Left ventricle myocardium inferior (tissue), 1 donor: Measurements from ENCODE around the gene SDR39U1. TPM values are rescaled to one million over a fixed set of nuclear protein-coding genes. Genes with fewer than 3 reads are reported as not detected.
A peak's percentile ranks its signal among the peaks of the same experiment; 100 is the strongest.

Experiments used
- DNase-seq: peaks from one replicate; pipeline ENCODE4 v3.0.0-alpha.2; 2020
- H3K27ac ChIP-seq: fragments of 200-600 bp; replicated peaks from 2 replicates; pipeline ENCODE4 v1.8.0; 2021
- H3K27me3 ChIP-seq: fragments of 200-600 bp; 2 replicates; pipeline ENCODE4 v1.8.0; 2021; ENCODE audit warnings: low read depth
- H3K36me3 ChIP-seq: fragments of 200-600 bp; 2 replicates; pipeline ENCODE4 v1.8.0; 2021
- H3K4me1 ChIP-seq: fragments of 200-600 bp; 2 replicates; pipeline ENCODE4 v1.8.0; 2021
- H3K4me3 ChIP-seq: fragments of 200-600 bp; 2 replicates; pipeline ENCODE4 v1.8.0; 2021; ENCODE audit warnings: mild to moderate bottlenecking, moderate library complexity
- H3K9me3 ChIP-seq: fragments of 200-600 bp; replicated peaks from 2 replicates; pipeline ENCODE4 v1.8.0; 2021
- CTCF ChIP-seq: fragments of 200-600 bp; IDR thresholded peaks from 2 replicates; pipeline ENCODE4 v1.8.0; 2021; ENCODE audit warnings: antibody characterized with exemption, mild to moderate bottlenecking, borderline replicate concordance
- intact Hi-C: fragments of 100-400 bp; cut with micrococcal nuclease; formaldehyde crosslinking; loops from one replicate; pipeline ENCODE4 v1.11.0; 2022
- total RNA-seq: library from RNA; stranded (reverse); fragmentation: NEBNext Ultra II Directional; extraction: Animal tissue kit (Norgen Biotek cat#: 25700); gene quantifications from one replicate; pipeline ENCODE4 v1.2.1, GENCODE V29; 2021
- donor health status: DM: no; HTN: yes; CAD: no; lungs with severe emphysema.

The SDR39U1 gene
- total RNA-seq, 1 donor from 2014 or later: 74.8 TPM

GRCh38 chr14:24428628-24429394 is 13.8 kb downstream of the SDR39U1 start:
- Histone ChIP-seq H3K4me1 (peaks cover 72% of the 10 kb centered on the region), H3K27ac (peak overlapping the region; percentile 96), H3K4me3 (peak overlapping the region; percentile 81), H3K27me3 (no peaks in the 10 kb centered on the region), H3K9me3 (no peaks in the 10 kb centered on the region), H3K36me3 (peaks cover 14% of the 10 kb centered on the region)
- intact Hi-C loops: no loop called here
- TF ChIP-seq CTCF: no peak
- no peak for DNase-seq

- intact Hi-C loops: no loop called here
Observed at GRCh38 chr14:24427537-24428508, 14.8 kb downstream of the SDR39U1 start.

GRCh38 chr14:24426912-24427536 is 15.6 kb downstream of the SDR39U1 start:
- H3K9me3 ChIP-seq: no peaks in the 10 kb centered on the region
- no peak overlapping the region for H3K4me3 ChIP-seq
- H3K36me3 ChIP-seq: no peaks in the 10 kb centered on the region
- H3K27me3 ChIP-seq: no peaks in the 10 kb centered on the region
- TF ChIP-seq CTCF: no peak
- peak overlapping the region; percentile 21 for H3K27ac ChIP-seq
- H3K4me1 ChIP-seq: peaks cover 59% of the 10 kb centered on the region
- intact Hi-C loops: no loop called here
- DNase-seq: no peak

More at GRCh38 chr14:24427537-24428508, 14.8 kb downstream of the SDR39U1 start:
- Histone ChIP-seq H3K4me3 (no peak overlapping the region), H3K4me1 (peaks cover 67% of the 10 kb centered on the region), H3K9me3 (no peaks in the 10 kb centered on the region), H3K27ac (no peak overlapping the region), H3K27me3 (no peaks in the 10 kb centered on the region), H3K36me3 (peaks cover 5% of the 10 kb centered on the region)
- DNase-seq: no peak
- TF ChIP-seq CTCF: no peak

- no peak for DNase-seq
Observed at GRCh38 chr14:24426150-24426911, 16.2 kb downstream of the SDR39U1 start.

More at GRCh38 chr14:24426150-24426911, 16.2 kb downstream of the SDR39U1 start:
- no peaks in the 10 kb centered on the region for H3K36me3 ChIP-seq
- TF ChIP-seq CTCF: no peak
- H3K4me3 ChIP-seq: no peak overlapping the region
- no peaks in the 10 kb centered on the region for H3K9me3 ChIP-seq
- H3K27ac ChIP-seq: peak overlapping the region; percentile 69
- intact Hi-C loops: no loop called here
- H3K27me3 ChIP-seq: no peaks in the 10 kb centered on the region
- H3K4me1 ChIP-seq: peaks cover 52% of the 10 kb centered on the region
